Ishikawa (cell line): Measurements from ENCODE around the gene JMY.

Source experiments
- CEBPB ChIP-seq: IDR thresholded peaks from 2 replicates; pipeline ENCODE4 v1.6.1; 2012
- CREB1 ChIP-seq: IDR thresholded peaks from 2 replicates; pipeline ENCODE4 v1.6.1; 2012; ENCODE audit warnings: low read depth
- EGR1 ChIP-seq: IDR thresholded peaks from 2 replicates; pipeline ENCODE4 v1.6.1; 2012
- EP300 ChIP-seq: IDR thresholded peaks from 2 replicates; pipeline ENCODE4 v1.6.1; 2012; ENCODE audit warnings: borderline replicate concordance
- FOXM1 ChIP-seq: IDR thresholded peaks from 2 replicates; pipeline ENCODE4 v1.6.1; 2012; ENCODE audit warnings: low read depth, borderline replicate concordance
- MAX ChIP-seq: IDR thresholded peaks from 2 replicates; pipeline ENCODE4 v1.6.1; 2012
- NFIC ChIP-seq: IDR thresholded peaks from 2 replicates; pipeline ENCODE4 v1.6.1; 2012
- RAD21 ChIP-seq: IDR thresholded peaks from 2 replicates; pipeline ENCODE4 v1.6.1; 2012; ENCODE audit warnings: low read depth
- REST ChIP-seq: IDR thresholded peaks from 2 replicates; pipeline ENCODE4 v1.6.1; 2012; ENCODE audit warnings: low read depth, mild to moderate bottlenecking
- TAF1 ChIP-seq: IDR thresholded peaks from 2 replicates; pipeline ENCODE4 v1.6.1; 2012; ENCODE audit warnings: low read depth, mild to moderate bottlenecking
- TCF12 ChIP-seq: IDR thresholded peaks from 2 replicates; pipeline ENCODE4 v1.6.1; 2012; ENCODE audit warnings: low read depth
- TEAD4 ChIP-seq: IDR thresholded peaks from 2 replicates; pipeline ENCODE4 v1.6.1; 2012
- USF1 ChIP-seq: IDR thresholded peaks from 2 replicates; pipeline ENCODE4 v1.6.1; 2012
- YY1 ChIP-seq: IDR thresholded peaks from 2 replicates; pipeline ENCODE4 v1.6.1; 2012; ENCODE audit warnings: low read depth
- ZBTB7A ChIP-seq: IDR thresholded peaks from 2 replicates; pipeline ENCODE4 v1.6.1; 2012; ENCODE audit warnings: low read depth

JMY gene

GRCh38 chr5:79225026-79225425, 10.9 kb upstream of the JMY start:
- TF ChIP-seq USF1: no peak
- no peak for TF ChIP-seq REST
- TF ChIP-seq TCF12: no peak
- no peak for TF ChIP-seq CREB1
- no peak for TF ChIP-seq FOXM1
- no peak for TF ChIP-seq MAX
- no peak for TF ChIP-seq YY1
- TF ChIP-seq TAF1: no peak
- no peak for TF ChIP-seq EGR1
- no peak for TF ChIP-seq NFIC

GRCh38 chr5:79225441-79225840, 10.5 kb upstream of the JMY start:
- TF ChIP-seq REST (no peak), NFIC (no peak), YY1 (no peak), TCF12 (no peak), ZBTB7A (no peak), USF1 (no peak)

- no peak for TF ChIP-seq RAD21
- TF ChIP-seq NFIC: no peak
- no peak for TF ChIP-seq USF1
- no peak for TF ChIP-seq MAX
- TF ChIP-seq TCF12: no peak
- no peak for TF ChIP-seq YY1
- TF ChIP-seq EGR1: no peak
- no peak for TF ChIP-seq EP300
- no peak for TF ChIP-seq REST
- TF ChIP-seq FOXM1: no peak
- TF ChIP-seq CEBPB: no peak
- no peak for TF ChIP-seq ZBTB7A
- no peak for TF ChIP-seq TEAD4
- TF ChIP-seq CREB1: no peak
- no peak for TF ChIP-seq TAF1
Measured at GRCh38 chr5:79227484-79228025, 8.4 kb upstream of the JMY start.

GRCh38 chr5:79229357-79230174, 6.4 kb upstream of the JMY start:
- no peak for TF ChIP-seq NFIC
- no peak for TF ChIP-seq CEBPB
- TF ChIP-seq YY1: no peak
- no peak for TF ChIP-seq USF1
- no peak for TF ChIP-seq TEAD4
- TF ChIP-seq EGR1: no peak
- no peak for TF ChIP-seq TCF12
- no peak for TF ChIP-seq REST
- no peak for TF ChIP-seq RAD21
- no peak for TF ChIP-seq ZBTB7A
- no peak for TF ChIP-seq FOXM1
- TF ChIP-seq CREB1: no peak
- TF ChIP-seq TAF1: no peak
